ENCODE results near the gene NOX5.

NOX5 gene

DNA sequence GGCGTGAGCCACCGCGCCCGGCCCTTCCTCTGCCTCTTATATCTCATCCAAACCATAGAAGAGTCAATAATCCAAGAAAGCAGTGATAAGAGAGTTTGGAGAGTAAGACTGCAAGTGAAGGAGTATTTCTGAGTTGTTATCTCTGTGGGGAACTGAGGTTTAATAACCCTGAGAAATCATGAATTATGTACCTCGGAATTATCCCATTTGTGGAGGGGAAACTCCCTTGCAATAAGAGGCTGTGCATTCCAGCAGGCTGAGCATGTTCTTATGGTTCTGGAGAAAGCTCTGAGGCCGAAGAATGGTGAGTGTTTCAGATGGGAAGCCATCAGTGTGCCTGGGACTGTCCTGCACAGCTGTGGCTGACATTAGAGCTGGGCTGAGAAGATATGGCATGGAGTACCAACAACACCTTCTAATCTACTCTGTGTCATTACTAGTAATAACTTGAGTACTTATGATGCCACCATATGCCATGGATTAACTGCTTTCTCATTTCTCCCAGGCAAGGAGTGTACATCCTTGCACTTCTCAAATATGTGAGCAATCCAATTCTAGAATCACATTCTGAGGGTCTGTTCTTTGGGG, 31.4 kb upstream of the NOX5 start:
- Histone ChIP-seq H3K9ac (ENCODE audit: low read length) (no peak overlapping the region), H3K36me3 (ENCODE audit: control insufficient read depth, insufficient read depth, low read length, severe bottlenecking) (no peaks in the 10 kb centered on the region), H3K4me1 (ENCODE audit: control insufficient read depth, insufficient read depth, low read length) (no peaks in the 10 kb centered on the region), H3K4me3 (ENCODE audit: low read length) (no peak overlapping the region), H3K27me3 (replicated peaks; ENCODE audit: control insufficient read depth, insufficient read depth, low read length) (peaks cover 20% of the 10 kb centered on the region), H3K9me3 (ENCODE audit: control insufficient read depth, low read length) (no peaks in the 10 kb centered on the region)
- DNase-seq (ENCODE audit: low read depth) = no peak

DNA sequence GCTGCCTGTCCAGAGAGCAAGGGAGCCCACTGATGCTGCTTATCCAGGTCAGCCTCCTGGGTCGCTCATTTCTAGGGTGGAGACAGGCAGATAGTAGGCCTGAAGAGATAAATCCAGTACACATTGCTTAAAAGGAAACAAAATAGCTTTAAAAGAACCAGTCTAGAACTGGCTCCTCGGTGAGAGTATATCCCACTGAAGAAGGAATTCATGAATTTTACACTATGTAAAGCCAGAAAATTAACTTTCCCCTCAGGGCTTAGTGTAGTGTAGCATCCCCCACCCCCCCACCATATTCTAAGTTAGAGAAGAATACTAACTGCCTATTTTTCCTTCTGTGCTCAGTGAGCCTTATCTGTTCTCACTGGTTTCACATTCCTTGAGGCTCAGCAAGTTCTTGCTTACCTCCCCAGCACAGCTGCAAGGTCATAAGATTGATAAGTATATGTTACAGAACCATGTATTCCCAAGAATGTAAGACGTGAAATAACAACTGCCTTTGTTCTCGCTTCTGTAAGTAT, 30.5 kb upstream of the NOX5 start:
- no peaks in the 10 kb centered on the region for H3K36me3 ChIP-seq (ENCODE audit: control insufficient read depth, insufficient read depth, low read length, severe bottlenecking)
- H3K4me3 ChIP-seq (ENCODE audit: low read length) = no peak overlapping the region
- H3K27me3 ChIP-seq (replicated peaks; ENCODE audit: control insufficient read depth, insufficient read depth, low read length) = peaks cover 14% of the 10 kb centered on the region
- H3K9ac ChIP-seq (ENCODE audit: low read length) = no peak overlapping the region
- no peak for DNase-seq (ENCODE audit: low read depth)
- no peaks in the 10 kb centered on the region for H3K4me1 ChIP-seq (ENCODE audit: control insufficient read depth, insufficient read depth, low read length)
- H3K9me3 ChIP-seq (ENCODE audit: control insufficient read depth, low read length) = no peaks in the 10 kb centered on the region

DNA sequence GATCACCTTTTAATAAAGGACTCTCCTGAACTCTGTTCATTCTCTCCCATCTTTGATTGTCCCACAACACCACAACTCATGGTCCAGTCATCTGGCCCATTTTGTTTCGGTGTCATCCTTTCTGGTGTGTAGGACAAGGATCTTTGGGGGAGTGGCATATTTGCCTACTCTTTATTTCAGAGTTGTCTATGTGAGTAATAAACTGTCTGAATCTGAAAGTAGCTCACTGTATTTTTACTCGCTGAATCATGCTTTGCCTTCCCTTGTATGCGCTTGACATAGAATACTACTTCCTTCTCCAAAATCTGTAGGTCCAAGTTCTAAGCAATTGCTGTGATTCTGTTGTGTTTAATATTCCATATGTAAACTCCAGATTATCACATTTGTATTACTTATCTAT, 29.9 kb upstream of the NOX5 start:
- H3K9ac ChIP-seq (ENCODE audit: low read length) = no peak overlapping the region
- no peaks in the 10 kb centered on the region for H3K36me3 ChIP-seq (ENCODE audit: control insufficient read depth, insufficient read depth, low read length, severe bottlenecking)
- H3K27me3 ChIP-seq (replicated peaks; ENCODE audit: control insufficient read depth, insufficient read depth, low read length) = peaks cover 10% of the 10 kb centered on the region
- H3K4me3 ChIP-seq (ENCODE audit: low read length) = no peak overlapping the region
- no peaks in the 10 kb centered on the region for H3K4me1 ChIP-seq (ENCODE audit: control insufficient read depth, insufficient read depth, low read length)
- DNase-seq (ENCODE audit: low read depth) = no peak
- H3K9me3 ChIP-seq (ENCODE audit: control insufficient read depth, low read length) = no peaks in the 10 kb centered on the region

DNA sequence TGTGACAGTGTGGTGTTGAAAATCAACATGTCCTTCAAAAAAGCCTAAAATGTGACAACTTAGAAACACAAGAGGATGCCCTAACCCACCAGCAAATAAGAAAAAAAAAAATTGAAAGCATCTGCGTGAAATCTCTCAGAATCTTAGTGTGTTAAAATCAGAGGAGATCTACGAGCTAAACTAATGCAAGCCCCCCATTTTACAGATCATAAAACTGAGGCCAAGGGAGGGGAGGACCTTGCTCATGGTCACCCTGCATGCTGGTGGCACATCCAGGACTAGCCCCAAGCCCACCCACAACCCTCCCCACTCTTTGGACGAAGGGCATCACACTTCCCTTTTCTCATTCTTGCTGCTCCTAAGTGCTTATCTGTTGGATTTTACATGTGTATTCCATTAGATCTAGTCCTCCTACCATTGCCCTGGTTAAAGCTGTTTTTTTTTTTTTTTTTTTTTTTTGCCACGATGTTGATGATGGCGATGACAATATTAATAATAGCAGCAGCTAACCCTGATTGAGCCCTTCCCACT, 29.1 kb upstream of the NOX5 start:
- Histone ChIP-seq H3K27me3 (replicated peaks; ENCODE audit: control insufficient read depth, insufficient read depth, low read length) (peaks cover 10% of the 10 kb centered on the region), H3K4me1 (ENCODE audit: control insufficient read depth, insufficient read depth, low read length) (no peaks in the 10 kb centered on the region), H3K4me3 (ENCODE audit: low read length) (no peak overlapping the region), H3K36me3 (ENCODE audit: control insufficient read depth, insufficient read depth, low read length, severe bottlenecking) (no peaks in the 10 kb centered on the region), H3K9ac (ENCODE audit: low read length) (no peak overlapping the region), H3K9me3 (ENCODE audit: control insufficient read depth, low read length) (no peaks in the 10 kb centered on the region)
- DNase-seq (ENCODE audit: low read depth) = no peak

DNA sequence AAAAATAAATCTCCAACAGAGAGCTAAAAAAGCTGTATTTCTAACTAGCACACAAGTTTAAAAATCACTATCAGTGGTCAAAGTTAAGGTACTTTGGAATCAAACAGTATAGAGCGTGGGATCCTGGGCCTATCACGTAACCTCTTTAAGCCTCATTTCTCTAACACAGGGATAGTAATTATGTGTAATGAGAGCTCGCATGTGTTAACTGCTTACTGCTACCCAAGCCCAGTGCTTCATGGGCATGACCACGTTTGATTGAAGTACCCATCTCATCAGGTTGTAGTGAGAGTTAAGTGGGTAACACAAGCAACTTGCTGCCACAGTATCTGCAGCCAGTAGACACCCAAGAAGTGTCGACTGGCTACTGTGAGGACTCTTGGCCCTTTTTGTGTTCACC, 28.2 kb upstream of the NOX5 start:
- Histone ChIP-seq H3K9me3 (ENCODE audit: control insufficient read depth, low read length) (no peaks in the 10 kb centered on the region), H3K4me3 (ENCODE audit: low read length) (no peak overlapping the region), H3K27me3 (replicated peaks; ENCODE audit: control insufficient read depth, insufficient read depth, low read length) (peaks cover 7% of the 10 kb centered on the region), H3K4me1 (ENCODE audit: control insufficient read depth, insufficient read depth, low read length) (no peaks in the 10 kb centered on the region), H3K36me3 (ENCODE audit: control insufficient read depth, insufficient read depth, low read length, severe bottlenecking) (no peaks in the 10 kb centered on the region), H3K9ac (ENCODE audit: low read length) (no peak overlapping the region)
- no peak for DNase-seq (ENCODE audit: low read depth)

DNA sequence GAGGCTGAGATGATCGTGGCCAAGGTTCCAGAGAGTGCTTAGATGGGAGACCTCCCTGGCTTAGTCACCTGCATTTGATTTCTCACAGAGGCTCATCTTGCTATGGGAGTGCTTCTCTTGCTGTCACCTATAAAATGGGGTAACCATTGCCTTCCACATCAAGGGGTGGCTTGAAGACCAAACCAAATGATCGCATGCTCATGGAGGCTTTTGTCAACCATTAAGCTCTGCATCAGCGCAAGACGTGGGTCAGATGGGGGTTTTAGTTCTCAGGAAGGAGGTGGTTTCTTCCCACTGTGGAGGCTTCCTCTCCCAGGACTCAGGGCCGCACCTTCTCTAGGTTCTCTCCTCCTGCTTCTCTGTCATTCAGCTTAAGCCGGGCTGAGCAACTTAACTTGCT, 27.4 kb upstream of the NOX5 start:
- Histone ChIP-seq H3K36me3 (ENCODE audit: control insufficient read depth, insufficient read depth, low read length, severe bottlenecking) (no peaks in the 10 kb centered on the region), H3K27me3 (replicated peaks; ENCODE audit: control insufficient read depth, insufficient read depth, low read length) (peaks cover 7% of the 10 kb centered on the region), H3K9me3 (ENCODE audit: control insufficient read depth, low read length) (no peaks in the 10 kb centered on the region), H3K9ac (ENCODE audit: low read length) (no peak overlapping the region), H3K4me1 (ENCODE audit: control insufficient read depth, insufficient read depth, low read length) (no peaks in the 10 kb centered on the region), H3K4me3 (ENCODE audit: low read length) (no peak overlapping the region)
- no peak for DNase-seq (ENCODE audit: low read depth)

DNA sequence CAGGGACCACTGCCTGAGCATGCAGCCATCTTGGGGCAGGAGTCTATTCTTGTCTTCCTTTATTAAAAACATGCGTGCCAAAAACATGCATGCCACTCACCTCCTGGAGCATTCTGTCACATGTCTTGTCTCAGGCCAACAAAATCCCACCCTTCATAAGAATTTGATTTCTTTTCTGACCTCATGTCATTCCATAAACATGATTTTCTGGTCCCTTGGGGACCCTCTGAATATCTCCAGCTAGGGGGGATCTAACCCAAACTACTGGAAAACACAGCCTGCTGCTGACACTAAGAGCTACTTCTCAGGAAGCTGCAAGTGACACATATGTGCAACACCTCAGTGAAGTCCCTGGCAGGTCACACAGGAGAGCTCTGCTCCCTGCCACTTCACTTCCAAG, 26.8 kb upstream of the NOX5 start:
- no peaks in the 10 kb centered on the region for H3K9me3 ChIP-seq (ENCODE audit: control insufficient read depth, low read length)
- H3K27me3 ChIP-seq (replicated peaks; ENCODE audit: control insufficient read depth, insufficient read depth, low read length) = peaks cover 7% of the 10 kb centered on the region
- no peaks in the 10 kb centered on the region for H3K4me1 ChIP-seq (ENCODE audit: control insufficient read depth, insufficient read depth, low read length)
- no peak overlapping the region for H3K4me3 ChIP-seq (ENCODE audit: low read length)
- H3K36me3 ChIP-seq (ENCODE audit: control insufficient read depth, insufficient read depth, low read length, severe bottlenecking) = no peaks in the 10 kb centered on the region
- H3K9ac ChIP-seq (ENCODE audit: low read length) = no peak overlapping the region
- DNase-seq (ENCODE audit: low read depth) = no peak

DNA sequence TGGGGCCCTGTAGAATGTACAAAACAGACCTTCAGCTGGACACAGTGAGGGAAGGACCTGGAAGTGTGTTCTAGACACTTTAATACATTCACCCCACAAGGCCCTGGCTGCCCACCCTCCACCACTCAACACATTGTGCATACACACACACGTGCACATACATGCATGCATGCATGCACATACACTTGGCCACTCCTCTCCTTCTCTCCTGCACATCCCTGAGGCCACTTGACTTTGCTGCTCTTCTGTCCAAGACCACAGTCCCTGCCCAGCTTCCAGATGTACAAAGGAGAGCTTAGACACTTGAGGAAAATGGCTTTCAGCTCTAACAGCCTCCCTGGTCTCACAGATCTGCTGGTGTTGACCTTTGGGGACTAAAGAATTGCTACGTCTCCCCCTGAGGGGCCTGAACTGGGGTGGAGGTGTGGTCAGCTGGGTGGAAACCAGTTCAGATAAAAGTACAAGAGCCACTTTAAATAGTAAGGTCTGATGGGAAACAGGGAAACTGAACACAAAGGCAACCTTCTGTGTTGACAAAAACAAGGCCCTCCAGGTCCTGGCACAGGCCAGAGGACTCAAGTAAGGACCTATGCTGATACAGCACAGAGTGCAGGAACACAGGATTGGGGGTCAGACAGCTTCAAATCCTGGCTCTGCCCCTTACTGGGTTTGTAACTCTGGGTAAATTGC, 24.8 kb upstream of the NOX5 start:
- H3K9ac ChIP-seq (ENCODE audit: low read length) = no peak overlapping the region
- no peaks in the 10 kb centered on the region for H3K36me3 ChIP-seq (ENCODE audit: control insufficient read depth, insufficient read depth, low read length, severe bottlenecking)
- H3K9me3 ChIP-seq (ENCODE audit: control insufficient read depth, low read length) = no peaks in the 10 kb centered on the region
- no peak for DNase-seq (ENCODE audit: low read depth)
- peaks cover 12% of the 10 kb centered on the region for H3K4me1 ChIP-seq (ENCODE audit: control insufficient read depth, insufficient read depth, low read length)
- peaks cover 7% of the 10 kb centered on the region for H3K27me3 ChIP-seq (replicated peaks; ENCODE audit: control insufficient read depth, insufficient read depth, low read length)
- no peak overlapping the region for H3K4me3 ChIP-seq (ENCODE audit: low read length)

DNA sequence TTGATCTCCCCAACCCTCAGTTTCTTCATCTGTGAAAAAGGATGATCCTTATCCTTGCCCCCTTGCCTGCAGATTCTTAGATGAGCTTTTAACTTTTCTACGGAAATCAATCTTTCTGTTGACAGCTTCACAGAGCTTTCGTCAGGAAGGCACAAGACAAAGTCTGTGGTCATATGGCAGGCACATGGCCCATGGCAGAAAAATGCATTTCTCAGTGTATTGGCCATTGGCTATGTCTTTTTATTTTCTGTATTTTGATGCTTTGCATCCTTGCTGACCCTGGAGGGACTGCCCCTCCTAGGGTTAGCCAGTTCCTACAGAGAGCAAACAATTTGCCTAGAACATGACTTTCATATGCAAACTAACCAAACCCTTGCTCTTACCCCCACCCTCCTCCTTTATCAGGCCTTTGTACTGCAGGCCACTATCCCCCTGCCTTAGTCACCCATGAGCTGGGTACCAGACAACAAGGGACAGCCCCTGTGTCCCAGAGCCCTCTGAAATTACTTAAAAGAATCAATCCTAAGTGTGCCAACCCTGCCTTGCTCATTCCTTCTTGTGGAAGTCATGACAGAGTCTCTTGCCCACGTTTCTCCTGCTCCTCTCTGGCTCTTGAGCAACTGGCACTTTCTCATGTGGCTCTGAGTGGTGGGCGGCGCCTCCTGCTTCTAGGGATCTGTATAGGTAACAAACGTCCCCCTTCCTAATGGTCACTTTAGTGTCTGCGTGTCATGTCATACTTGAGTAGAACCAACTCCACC, 24.1 kb upstream of the NOX5 start:
- no peak for DNase-seq (ENCODE audit: low read depth)
- Histone ChIP-seq H3K27me3 (replicated peaks; ENCODE audit: control insufficient read depth, insufficient read depth, low read length) (peaks cover 7% of the 10 kb centered on the region), H3K4me1 (ENCODE audit: control insufficient read depth, insufficient read depth, low read length) (peaks cover 15% of the 10 kb centered on the region), H3K9me3 (ENCODE audit: control insufficient read depth, low read length) (no peaks in the 10 kb centered on the region), H3K36me3 (ENCODE audit: control insufficient read depth, insufficient read depth, low read length, severe bottlenecking) (no peaks in the 10 kb centered on the region), H3K4me3 (ENCODE audit: low read length) (no peak overlapping the region), H3K9ac (ENCODE audit: low read length) (no peak overlapping the region)

DNA sequence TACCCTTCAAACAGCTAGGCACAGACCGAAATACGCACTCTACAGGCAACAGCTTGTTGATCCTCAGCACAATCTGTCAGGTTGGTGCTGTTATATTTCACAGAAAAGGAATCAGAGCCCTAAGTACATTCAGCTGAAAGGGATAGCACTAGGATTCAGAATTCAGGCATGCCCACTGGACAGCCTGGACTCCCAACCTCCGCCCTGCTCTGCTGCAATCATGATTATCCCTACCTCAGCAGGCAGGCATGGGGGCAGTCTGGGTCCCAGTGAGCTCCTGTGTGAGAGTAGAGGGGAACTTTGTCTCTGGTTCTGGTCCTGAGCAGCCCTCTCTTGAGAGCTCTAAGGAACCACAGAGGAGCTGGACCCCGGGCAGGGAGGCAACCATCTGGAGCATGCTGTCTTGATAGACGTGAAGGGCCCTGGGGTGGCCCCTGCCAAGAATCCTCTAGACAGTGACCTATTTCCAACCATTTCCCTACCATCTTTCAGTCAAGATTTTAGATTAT, 23.4 kb upstream of the NOX5 start:
- peaks cover 15% of the 10 kb centered on the region for H3K4me1 ChIP-seq (ENCODE audit: control insufficient read depth, insufficient read depth, low read length)
- H3K36me3 ChIP-seq (ENCODE audit: control insufficient read depth, insufficient read depth, low read length, severe bottlenecking) = no peaks in the 10 kb centered on the region
- no peak for DNase-seq (ENCODE audit: low read depth)
- peaks cover 7% of the 10 kb centered on the region for H3K27me3 ChIP-seq (replicated peaks; ENCODE audit: control insufficient read depth, insufficient read depth, low read length)
- H3K9me3 ChIP-seq (ENCODE audit: control insufficient read depth, low read length) = no peaks in the 10 kb centered on the region
- no peak overlapping the region for H3K9ac ChIP-seq (ENCODE audit: low read length)
- H3K4me3 ChIP-seq (ENCODE audit: low read length) = no peak overlapping the region

DNA sequence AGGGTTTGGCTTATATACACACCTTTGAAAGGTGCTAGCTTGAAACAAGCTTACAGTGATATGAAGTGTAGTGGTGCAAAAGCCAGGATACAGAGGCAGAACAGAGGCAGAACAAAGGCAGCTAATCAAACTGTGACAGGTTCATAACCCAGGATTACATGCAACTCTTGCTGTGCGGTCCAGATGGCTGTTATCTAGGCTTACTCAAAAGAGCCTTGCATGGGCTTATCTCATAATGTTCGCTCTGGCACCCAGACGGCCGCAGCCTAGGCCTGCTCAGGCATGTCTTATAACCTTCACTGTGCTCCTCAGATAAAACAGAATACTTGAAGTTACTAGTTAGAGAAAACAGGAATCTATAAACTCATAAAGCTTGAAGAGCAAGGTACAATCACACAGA, 22.8 kb upstream of the NOX5 start:
- Histone ChIP-seq H3K27me3 (replicated peaks; ENCODE audit: control insufficient read depth, insufficient read depth, low read length) (peaks cover 4% of the 10 kb centered on the region), H3K9ac (ENCODE audit: low read length) (no peak overlapping the region)
- no peak for DNase-seq (ENCODE audit: low read depth)

More for the DNA sequence above, 22.8 kb upstream of the NOX5 start:
- no peaks in the 10 kb centered on the region for H3K9me3 ChIP-seq (ENCODE audit: control insufficient read depth, low read length)
- H3K36me3 ChIP-seq (ENCODE audit: control insufficient read depth, insufficient read depth, low read length, severe bottlenecking) = no peaks in the 10 kb centered on the region
- no peak overlapping the region for H3K4me3 ChIP-seq (ENCODE audit: low read length)
- peaks cover 15% of the 10 kb centered on the region for H3K4me1 ChIP-seq (ENCODE audit: control insufficient read depth, insufficient read depth, low read length)
